ENCODE results near the gene SUMO2.
"Not testable (repeated sequence)": the region's sequence is repeated elsewhere in the genome, so short reads cannot be mapped to it uniquely, and the experiment has no call there.

SUMO2 gene

GRCh38 chr17:75144816-75145512 is 37.8 kb downstream of the SUMO2 start:
- DNase-seq (ENCODE audit: low read depth), result no peak

- DNase-seq (ENCODE audit: low read depth), result no peak
These were observed 40.4 kb downstream of the SUMO2 start for GRCh38 chr17:75142236-75142971.

- no peak for DNase-seq (ENCODE audit: low read depth)
These were observed 44.2 kb downstream of the SUMO2 start for GRCh38 chr17:75138519-75138918.

DNA sequence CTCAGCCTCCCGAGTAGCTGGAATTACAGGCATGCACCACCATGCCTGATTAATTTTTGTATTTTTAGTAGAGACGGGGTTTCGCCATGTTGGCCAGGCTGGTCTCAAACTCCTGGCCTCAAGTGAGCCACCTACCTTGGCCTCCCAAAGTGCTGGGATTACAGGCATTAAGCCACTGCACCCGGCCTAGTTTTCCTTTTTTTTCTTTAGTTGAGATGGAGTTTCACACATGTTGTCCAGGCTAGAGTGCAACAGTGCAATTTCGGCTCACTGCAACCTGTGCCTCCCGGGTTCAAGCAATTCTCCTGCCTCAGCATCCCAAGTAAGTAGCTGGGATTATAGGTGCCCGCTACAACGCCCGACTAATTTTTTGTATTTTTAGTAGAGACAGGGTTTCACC is 45.0 kb downstream of the SUMO2 start:
- not testable (repeated sequence) for DNase-seq (ENCODE audit: low read depth)

DNA sequence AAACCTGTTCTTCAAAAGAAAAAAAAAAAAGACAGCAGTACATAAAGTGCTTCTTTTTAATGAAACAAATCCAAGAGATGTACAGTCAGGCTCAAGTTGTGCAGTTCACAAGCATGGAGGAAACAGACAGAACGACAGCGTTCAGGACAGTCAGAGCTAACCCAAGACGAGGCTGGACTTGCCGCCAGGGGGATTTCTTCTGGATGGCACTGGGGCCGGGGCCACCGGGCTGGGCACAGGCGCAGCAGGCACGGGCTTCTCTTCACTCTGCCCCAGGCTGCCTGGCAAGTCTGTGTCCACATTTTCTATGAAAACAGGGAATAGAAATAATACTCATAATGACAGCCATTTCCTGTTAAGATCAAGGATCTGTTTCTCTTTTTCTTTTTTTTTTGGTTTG is 46.8 kb downstream of the SUMO2 start:
- no peak for DNase-seq (ENCODE audit: low read depth)

- no peak for DNase-seq (ENCODE audit: low read depth)
These were observed 47.3 kb downstream of the SUMO2 start for GRCh38 chr17:75135452-75135851.

GRCh38 chr17:75133607-75134347 is 49.0 kb downstream of the SUMO2 start:
- not testable (repeated sequence) for DNase-seq (ENCODE audit: low read depth)

DNA sequence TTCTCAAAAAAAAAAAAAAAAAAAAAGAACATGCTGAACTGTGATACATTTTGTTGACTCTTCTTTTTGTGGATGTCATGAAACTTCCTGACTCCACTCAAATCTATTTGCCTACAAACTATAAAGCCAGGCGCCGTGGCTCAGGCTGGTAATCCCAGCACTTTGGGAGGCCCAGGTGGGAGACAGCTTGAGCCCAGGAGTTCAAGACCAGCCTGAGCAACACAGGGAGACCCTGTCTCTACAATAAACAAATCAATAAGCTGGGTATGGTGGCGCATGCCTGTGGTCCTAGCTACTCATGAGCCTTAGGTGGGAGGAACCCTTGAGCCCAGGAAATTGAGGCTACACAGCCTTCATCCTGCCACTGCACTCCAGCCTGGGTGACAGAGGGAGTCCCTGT is 49.8 kb downstream of the SUMO2 start:
- no peak for DNase-seq (ENCODE audit: low read depth)

DNA sequence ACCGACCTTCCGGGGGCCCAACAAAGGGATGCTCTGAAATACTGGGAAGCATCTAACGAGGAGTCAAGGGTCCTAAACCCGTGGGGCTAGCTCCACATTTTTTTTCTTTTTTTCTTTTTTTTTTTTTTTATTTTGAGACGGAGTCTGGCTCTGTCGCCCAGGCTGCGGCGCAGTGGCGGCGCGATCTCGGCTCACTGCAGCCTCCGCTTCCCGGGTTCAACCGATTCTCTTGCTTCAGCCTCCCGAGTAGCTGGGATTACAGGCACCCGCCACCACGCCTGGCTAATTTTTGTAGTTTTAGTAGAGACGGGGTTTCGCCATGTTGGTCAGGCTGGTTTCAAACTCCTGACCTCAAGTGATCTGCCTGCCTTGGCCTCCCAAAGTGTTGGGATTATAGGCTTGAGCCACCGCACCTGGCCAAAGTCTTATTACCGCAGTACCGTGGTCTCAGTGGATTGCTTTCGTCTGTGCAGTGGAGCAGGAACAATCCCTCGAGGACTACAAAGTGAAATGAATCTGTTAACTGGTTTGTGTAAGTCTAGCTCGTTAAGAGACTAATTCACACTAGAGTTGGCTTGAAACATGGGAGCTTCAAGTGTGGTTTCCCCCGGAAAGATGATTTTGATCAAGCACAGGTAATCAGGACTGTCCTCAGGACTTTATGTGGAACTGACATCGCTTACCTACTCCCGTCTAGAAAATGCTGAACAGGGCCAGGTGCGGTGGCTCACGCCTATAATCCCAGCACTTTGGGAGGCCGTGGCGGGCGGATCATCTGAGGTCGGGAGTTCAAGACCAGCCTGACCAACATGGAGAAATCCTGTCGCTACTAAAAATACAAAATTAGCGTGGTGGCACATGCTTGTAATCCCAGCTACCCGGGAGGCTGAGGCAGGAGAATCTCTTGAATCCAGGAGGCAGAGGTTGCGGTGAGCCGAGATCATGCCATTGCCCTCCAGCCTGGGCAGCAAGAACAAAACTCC is 50.5 kb downstream of the SUMO2 start:
- DNase-seq (ENCODE audit: low read depth), result not testable (repeated sequence)

- DNase-seq (ENCODE audit: low read depth), result peak; percentile 77
These were observed 51.3 kb downstream of the SUMO2 start, which contains the start of gene NT5C for GRCh38 chr17:75131278-75132017. Gene NT5C, minus strand, starts transcription at chr17:75131742. Its CDS starts 35 bp downstream, at chr17:75131707.

DNA sequence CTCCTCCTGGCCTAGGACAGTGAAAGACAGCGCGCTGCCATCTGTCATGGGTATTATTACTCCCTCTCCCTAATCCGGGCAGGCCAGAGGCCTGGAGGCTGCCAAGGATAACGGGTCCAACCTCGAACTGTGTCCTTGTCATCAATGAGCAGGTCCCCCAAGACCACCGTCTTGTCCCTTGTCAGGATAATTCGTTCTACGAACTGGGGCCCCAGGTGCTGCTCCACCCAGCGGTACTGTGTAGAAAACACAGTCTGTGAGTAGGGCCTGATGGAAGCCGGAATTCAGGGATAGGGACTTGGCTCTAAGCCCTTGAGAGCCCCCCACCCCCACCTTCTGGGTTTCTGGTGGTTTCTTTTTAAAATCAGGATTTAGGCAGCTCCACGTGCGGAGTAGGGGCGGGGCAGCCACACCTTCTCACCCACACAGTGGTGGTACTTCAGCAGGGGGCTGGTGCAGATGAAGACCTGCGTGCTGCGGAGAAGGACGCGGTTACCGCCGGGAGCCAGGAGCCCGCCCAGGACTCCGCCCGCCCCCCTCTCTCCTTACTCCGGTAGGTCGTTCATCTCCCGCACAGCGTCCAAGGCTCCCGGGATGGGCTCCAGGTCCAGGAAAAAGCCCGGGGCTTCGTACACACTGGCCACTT is 52.0 kb downstream of the SUMO2 start:
- peak; percentile 43 for DNase-seq (ENCODE audit: low read depth)

DNA sequence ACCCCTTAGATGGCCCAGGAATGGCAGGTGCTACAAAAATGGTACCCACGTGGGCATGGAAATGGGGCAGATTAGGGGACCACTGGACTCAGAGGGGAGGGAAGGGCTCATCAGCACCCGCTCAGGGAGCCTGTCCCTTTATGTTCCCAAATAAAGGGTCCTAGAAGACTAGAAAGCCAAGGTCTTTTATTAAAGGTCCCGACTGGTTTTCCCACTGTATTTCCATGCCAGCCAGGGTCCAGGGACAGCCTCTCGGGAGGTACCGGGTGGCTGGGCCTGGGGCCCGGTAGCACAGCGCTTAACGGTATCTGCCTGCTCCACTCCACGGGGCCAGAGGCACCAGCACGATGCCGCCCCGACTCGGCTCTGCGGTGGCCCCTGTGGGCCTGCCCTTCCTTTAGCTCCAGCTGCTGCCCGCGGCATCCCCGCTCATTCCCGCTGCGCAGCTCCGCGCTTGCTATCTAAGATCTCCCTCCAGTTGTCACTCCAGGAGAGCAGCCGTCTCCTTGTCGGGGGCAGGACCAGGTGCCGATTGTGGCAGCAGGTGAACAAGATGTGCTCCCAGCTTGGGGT is 52.6 kb downstream of the SUMO2 start:
- DNase-seq (ENCODE audit: low read depth), result no peak

DNA sequence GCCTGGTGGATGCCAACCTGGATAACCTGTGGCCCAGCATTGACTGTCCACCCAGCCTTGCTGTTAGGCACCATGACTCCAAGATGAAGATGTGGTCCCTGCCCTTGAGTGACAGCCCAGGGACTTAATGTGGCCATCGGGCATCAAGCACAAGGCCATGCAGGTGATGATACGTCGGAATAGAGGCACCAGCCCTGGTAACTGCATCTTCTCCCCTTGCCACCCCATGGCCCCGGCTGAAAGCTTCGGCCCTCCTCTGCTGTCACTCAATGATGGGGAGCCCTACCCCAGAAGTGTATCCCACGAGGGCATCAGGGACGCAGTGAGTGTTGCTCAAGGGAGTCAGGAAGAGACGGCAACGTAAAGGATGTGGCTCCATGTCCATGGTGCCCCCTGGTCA is 53.2 kb downstream of the SUMO2 start:
- DNase-seq (ENCODE audit: low read depth), result no peak

DNA sequence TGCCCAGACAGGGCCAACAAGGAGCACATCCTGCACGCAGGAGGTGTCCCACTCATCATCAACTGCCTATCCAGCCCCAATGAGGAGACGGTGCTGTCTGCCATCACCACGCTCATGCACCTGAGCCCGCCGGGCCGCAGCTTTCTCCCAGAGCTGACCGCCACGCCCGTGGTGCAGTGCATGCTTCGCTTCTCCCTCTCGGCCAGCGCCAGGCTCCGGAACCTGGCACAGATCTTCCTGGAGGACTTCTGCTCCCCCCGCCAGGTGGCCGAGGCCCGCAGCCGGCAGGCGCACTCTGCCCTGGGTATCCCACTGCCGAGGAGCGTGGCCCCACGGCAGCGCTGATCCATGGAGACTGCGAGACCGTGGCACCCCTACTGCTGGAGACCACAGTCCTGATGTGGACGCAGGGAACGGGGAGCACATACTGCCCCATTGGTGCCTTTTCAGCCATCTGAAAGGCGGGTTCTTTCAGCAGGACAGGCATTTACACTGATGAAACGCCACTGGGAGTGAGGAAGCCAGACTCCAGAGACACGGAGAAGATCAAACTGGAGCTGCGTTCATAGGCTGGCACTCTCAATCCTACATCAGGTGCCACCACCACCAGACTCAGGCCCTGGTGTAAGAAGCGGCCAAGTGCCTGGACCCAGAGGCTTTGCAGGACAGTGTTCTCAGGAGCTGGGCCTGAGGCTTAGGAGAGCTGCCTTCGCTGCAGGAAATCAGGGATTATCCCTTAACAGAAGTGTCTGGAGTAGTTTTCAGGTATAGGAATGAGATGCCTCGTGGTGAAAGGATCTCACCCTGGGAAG is 53.9 kb downstream of the SUMO2 start:
- no peak for DNase-seq (ENCODE audit: low read depth)

- DNase-seq (ENCODE audit: low read depth), result not testable (repeated sequence)
These were observed 54.8 kb downstream of the SUMO2 start for GRCh38 chr17:75127936-75128335.

DNA sequence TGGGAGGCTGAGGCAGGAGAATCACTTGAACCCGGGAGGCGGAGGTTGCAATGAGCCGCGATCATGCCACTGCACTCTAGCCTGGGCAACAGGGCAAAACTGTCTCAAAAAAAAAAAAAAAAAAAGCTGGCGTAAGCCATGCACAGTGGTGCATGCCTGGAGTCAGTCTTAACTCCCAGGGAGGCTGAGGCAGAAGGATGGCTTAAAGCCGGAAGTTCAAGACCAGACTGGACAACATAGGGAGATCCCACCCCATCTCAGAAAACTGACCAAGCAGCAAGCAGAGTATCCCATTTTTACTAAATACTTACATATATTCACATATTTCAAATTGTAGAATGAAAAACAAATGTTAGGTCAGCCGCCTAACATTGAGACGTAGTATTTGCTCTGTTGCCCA is 55.8 kb downstream of the SUMO2 start:
- DNase-seq (ENCODE audit: low read depth), result no peak

- DNase-seq (ENCODE audit: low read depth), result no peak
These were observed 56.8 kb downstream of the SUMO2 start for GRCh38 chr17:75125984-75126383.

DNA sequence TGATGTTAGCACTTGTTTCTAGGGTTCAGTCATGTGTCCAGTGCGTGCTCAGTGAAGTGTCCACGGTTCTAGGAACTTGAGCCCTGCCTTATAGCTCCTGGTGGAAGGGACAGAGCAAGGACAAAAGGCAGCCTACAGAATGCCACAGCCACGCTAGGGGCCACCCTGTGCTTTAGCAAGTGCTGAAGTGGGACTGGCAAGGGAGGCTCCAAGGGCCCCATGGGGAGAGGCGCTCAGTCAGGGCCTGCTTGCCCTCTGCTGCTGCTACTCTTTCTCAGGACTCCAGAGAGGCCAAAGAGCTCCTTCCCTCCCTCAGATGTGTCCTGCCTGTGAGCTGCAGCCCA is 58.0 kb downstream of the SUMO2 start:
- no peak for DNase-seq (ENCODE audit: low read depth)
